Mesenteric fat pad (tissue), 1 donor: ENCODE results near the gene DACH2. TPM values are rescaled to one million over a fixed set of nuclear protein-coding genes. Genes with fewer than 3 reads are reported as not detected.

Experiments used
- DNase-seq: peaks from one replicate; pipeline ENCODE4 v3.0.0-alpha.2; 2020; ENCODE audit warnings: low spot score
- total RNA-seq: library from RNA; stranded (reverse); fragmentation: NEBNext Ultra II Directional; extraction: Animal tissue kit (Norgen Biotek cat#: 25700); gene quantifications from one replicate; pipeline ENCODE4 v1.2.1, GENCODE V29; 2021
- donor health status: DM: yes; HTN: yes; CAD: no.

DACH2 gene
- total RNA-seq, 1 donor from 2014 or later: not detected

DNA sequence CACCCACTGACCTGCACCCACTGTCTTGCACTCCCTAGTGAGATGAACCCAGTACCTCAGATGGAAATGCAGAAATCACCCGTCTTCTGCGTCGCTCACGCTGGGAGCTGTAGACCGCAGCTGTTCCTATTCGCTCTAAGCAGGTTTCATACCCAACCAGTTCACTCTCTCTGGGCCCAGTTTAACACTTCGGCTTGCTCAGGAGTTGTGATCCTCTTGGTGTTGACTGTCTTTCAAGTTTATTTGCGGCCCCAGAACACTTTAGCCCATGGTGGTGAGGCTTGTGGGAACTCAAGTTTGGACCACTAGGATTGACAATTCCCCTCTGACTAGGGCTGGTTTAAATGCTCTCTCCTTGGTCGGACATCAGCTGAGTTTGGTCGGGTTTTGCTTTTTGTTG lies 147.0 kb downstream of the DACH2 start:
- DNase-seq: no peak

DNA sequence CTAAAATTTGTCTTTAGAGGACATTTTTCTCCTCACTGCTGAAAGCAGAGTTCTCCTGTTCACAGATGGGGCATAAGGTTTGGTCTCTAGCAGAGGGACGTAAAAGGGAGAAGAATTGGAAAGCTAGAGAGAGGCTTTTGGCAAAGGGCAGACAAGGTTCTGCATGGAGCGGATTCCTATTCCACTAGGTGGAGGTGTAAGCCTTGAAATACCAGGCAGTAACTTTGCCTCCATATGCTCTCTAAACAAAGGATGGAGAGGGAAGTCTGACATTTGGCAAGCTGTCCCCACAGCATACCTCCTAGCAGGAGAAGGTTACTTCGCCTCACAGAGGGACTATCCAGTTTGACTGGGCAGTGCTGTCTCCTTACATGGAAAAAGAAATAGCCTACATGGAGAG lies 174.7 kb downstream of the DACH2 start:
- DNase-seq: no peak

GRCh38 chrX:86329174-86329573 lies 180.9 kb downstream of the DACH2 start:
- DNase-seq: no peak

DNA sequence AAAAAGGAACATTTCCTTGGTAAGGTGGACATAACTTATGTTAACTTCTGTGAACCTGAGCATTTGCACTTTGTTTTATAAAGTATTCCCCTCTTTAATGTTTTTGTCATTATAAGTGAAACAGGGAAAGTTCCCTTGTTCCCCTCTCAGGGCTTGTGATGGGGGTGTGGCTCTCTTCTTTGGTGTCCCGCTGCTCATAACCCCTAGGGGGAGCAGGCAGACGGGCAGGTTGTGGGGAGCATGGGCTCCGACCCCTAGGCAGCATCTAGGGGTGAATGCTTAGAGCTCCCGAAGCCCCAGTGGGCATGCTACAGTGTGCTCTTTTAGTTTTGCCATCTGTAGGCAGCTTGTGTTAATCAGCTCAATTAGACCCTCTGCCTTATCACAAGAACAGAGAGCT lies 200.4 kb downstream of the DACH2 start:
- DNase-seq: no peak

GRCh38 chrX:86349115-86349514 lies 200.9 kb downstream of the DACH2 start:
- DNase-seq: no peak

DNA sequence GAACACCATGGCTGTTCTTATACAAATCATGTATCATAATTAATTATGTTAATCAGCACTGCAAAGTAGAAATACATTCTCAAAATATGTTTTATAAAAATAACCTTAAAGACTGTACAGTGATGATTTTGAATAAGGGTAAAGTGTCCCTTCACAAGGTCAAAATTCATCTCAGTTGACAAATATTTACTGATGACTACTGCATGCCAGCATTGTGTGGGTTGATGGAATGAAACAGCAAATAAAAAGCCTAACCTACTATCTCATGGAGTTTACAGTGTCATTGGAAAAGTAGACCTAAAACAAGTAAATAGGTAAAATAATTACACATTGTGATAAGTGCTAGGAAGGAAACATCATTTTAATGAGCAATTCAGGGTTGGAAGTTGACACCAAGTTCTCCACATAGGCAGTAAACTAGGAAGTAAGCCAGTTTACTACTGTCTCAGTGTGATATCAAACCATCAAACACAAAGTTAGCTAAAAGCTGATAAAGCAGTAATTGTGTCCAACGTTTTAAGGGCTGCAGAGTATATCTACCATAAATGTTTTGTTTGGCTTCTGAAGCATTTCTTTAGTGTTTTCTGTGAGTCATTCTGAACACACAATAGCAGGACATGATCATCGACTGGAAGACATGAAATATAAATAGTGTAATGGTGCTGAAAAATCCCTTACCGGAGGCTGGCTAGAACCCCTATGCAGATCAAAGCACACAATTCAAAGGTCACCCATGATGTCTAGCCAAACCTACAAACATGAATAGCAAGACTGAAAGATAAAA lies 221.8 kb downstream of the DACH2 start:
- no peak for DNase-seq

GRCh38 chrX:86370927-86371326 lies 222.7 kb downstream of the DACH2 start:
- DNase-seq: no peak

- DNase-seq: no peak
These were observed 231.0 kb downstream of the DACH2 start for GRCh38 chrX:86379209-86379608.

DNA sequence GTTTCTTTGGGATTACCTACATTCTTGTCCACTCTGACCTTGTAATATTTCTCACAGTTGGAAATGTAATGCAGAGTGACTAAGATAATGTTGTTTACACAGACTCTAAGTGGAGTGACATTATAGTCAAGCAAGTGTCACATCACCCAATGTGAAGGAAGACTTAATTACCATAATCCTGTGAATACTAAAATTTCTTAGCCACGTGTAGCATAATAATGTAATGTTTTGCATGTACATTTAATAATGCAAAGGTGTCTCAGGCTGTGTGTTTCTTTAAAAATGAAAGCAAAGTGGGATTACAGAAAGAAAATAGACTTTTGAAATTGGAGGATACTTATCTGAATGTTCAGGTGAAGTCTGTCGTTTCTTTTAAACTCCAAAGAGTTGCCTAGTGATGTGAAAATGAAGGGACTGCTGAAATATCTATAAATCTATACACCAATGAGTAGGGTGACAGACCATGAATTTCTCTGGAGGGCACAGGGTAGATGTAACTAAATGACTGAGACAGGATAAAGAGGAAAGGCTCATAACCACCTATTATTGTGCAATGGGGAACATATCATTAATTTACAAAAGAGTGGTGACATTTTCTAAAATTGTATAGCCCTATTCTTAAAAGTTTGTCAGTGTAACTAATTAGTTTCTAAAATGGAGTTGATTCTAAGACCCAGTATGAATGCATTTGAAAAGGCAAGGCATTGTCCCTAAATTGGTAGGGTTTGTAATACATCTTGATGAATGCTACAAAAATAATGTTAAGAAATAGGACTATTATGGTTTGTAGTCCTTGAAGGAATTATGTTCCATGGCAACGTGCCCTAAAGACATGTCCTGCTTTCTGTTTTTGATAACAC lies 235.7 kb downstream of the DACH2 start:
- DNase-seq: no peak

- DNase-seq: no peak
These were observed 259.1 kb downstream of the DACH2 start for GRCh38 chrX:86407371-86407770.

DNA sequence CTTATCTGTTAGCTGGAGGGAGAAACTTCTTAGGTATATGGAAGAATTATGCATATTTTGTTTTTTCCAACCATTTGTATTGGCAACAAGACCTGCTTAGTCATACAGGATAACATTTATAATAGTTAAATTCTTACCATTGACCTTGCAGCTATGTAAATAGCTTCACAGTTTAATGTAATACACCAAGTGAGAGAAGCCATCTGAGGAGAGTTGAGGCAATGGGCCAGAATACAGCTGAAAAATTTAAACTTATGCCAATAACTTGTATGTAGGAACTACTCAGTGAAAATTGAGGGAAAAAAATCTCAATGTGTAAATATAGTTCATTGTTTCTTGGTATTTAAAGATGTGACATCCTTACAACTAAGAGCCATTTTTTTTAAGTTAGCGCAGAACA lies 273.5 kb downstream of the DACH2 start:
- DNase-seq: no peak

GRCh38 chrX:86436116-86436515 lies 287.9 kb downstream of the DACH2 start:
- DNase-seq: no peak

DNA sequence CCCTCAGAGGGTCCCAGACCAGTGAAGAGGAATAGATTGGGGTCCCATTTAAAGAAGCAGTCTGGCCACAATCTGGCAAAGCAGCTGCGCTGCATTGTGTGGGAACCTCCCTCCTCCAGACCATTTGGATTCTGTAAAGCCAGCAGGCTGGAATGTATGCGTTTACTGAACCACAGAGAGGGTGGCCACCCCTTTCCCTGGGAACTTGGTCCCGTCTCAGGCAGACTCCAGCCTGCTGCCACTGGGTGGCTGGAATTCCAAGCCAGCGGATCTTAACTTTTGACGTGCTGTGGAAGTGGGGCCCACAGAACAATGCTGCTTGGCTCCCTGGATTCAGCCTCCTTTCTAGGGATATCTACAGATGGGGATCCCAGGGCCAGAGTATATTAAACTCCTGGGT lies 307.2 kb downstream of the DACH2 start:
- DNase-seq: no peak

DNA sequence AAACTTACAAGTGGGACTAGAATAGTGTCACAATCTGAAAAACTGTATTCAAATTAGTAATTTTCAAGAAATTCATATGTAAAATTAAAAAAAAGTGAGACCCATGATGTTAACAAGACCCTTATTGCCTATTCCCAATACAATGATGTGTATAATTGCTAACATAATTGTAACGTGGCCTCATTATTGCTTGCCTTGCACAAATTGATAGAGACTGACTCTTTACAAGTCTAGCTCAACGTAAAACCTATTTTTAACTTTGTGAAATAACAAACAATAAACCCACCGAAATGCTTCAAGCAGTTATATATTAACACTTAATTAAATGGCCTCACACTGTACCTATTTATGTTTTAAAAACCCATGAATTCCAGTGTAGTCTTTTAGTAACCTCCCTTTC lies 312.5 kb downstream of the DACH2 start:
- DNase-seq: no peak

GRCh38 chrX:86504297-86504696 lies 356.0 kb downstream of the DACH2 start:
- no peak for DNase-seq

DNA sequence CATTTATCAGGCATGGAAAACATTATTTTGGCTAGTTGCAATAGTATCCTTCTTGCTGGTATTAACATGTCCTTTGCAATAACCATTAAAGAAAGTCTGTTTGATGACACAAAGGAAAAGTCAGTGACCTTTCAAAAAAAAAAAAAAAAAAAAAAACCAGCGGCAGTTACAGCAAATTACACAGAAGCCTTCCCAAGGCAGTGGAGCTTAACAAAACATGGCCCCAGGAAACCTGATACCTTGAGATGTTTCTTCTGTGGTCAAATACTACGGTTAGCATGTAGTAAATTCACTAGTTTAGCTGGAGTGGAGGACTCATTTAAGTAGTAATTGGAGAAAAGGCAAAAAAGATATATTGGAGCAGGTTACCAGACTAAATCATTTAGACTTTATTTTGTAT lies 359.1 kb downstream of the DACH2 start:
- no peak for DNase-seq

DNA sequence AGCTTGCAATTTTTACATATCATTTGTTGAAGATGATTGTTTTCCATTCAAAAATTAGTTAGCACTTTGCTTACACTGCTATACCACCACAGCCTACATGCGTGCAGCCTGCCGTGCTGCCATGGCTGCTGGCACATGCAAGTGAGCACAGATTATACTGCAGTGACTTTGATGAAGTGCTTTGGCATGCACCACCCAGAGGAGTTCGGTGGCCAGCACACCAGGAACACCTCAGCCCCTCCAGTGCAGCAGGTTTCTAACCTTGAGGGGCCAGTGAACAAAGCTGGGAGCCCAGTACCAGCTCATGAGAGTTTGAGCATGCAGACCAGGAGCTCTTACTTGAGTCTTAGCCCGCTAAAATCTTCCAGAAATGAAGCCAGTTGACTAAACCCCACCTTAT lies 431.5 kb downstream of the DACH2 start:
- DNase-seq: no peak

- DNase-seq: no peak
These were observed 456.4 kb downstream of the DACH2 start for GRCh38 chrX:86604607-86605006.

DNA sequence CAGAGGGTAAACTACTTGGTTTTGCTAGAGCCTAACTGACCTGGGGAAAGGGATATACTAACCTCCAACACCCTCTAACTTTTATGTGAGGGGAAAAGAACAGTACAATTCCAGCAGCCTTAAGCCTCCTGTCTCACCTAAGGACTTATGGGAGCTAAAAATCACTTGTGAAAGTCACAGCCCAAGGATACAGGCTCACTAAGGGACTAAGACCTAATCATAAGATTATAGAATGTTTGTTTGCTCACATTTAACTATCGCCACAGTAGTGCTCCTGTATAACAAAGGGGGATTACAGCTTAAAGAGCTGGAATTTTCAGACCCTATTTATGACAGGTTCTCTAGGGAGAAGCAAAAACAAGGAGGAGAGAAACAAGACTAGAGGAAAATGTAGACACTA lies 548.7 kb downstream of the DACH2 start:
- no peak for DNase-seq

GRCh38 chrX:86711531-86712180 lies 563.4 kb downstream of the DACH2 start:
- DNase-seq: no peak

GRCh38 chrX:86714441-86714840 lies 566.2 kb downstream of the DACH2 start:
- no peak for DNase-seq

DNA sequence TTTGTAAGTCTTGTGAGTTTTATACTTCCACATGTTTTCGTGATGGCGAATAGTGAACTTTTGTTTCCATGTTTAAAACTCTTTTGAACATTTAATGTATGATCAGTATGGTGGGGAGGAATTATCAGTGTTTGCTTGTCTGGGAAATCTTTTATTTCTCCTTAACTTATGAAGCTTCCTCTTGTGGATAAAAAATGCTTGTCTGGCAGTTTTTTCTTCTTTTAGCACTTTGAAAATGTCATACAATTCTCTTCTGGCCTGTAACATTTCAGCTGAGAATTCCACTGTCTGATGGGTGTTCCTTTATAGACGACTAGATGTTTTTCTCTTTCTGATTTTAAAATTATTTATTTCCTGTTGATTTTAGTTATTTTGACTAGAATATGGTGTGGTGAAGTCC lies 576.0 kb downstream of the DACH2 start:
- DNase-seq: no peak
